GM13976 (cell line): ENCODE results near the gene UGT1A3.
A peak's percentile ranks its signal among the peaks of the same experiment; 100 is the strongest.

Experiments
- DNase-seq: peaks from one replicate; pipeline ENCODE4 v3.0.0; 2012; ENCODE audit warnings: low spot score
- CTCF ChIP-seq: IDR thresholded peaks from 2 replicates; pipeline ENCODE4 v1.5.1; 2012; ENCODE audit warnings: borderline replicate concordance, mild to moderate bottlenecking; ENCODE audit not compliant: insufficient read depth; ENCODE audit errors: extremely low read depth, missing control alignments, control extremely low read depth
- in situ Hi-C: fragments of 300-500 bp; cut with MboI; formaldehyde crosslinking; loops from one replicate; pipeline ENCODE4 v1.12.0; 2022; ENCODE audit warnings: low sequenced_read_pairs, mixed read lengths, inconsistent platforms; ENCODE audit not compliant: unreplicated experiment

Gene UGT1A3

GRCh38 chr2:233799716-233800115, 70.9 kb downstream of the UGT1A3 start:
- no peak for TF ChIP-seq CTCF
- in situ Hi-C loops: no loop called here
- no peak for DNase-seq

GRCh38 chr2:233800208-233800607, 71.4 kb downstream of the UGT1A3 start:
- TF ChIP-seq CTCF: no peak
- no peak for DNase-seq
- in situ Hi-C loops: no loop called here

- in situ Hi-C loops: no loop called here
- peak; percentile 3 for TF ChIP-seq CTCF
- peak; percentile 41 for DNase-seq
Observed at GRCh38 chr2:233801357-233802131, 72.7 kb downstream of the UGT1A3 start.

GRCh38 chr2:233802132-233802815, 73.4 kb downstream of the UGT1A3 start:
- in situ Hi-C loops: no loop called here
- TF ChIP-seq CTCF: no peak
- no peak for DNase-seq

GRCh38 chr2:233803292-233803911, 74.6 kb downstream of the UGT1A3 start:
- TF ChIP-seq CTCF: no peak
- in situ Hi-C loops: no loop called here
- no peak for DNase-seq

GRCh38 chr2:233803994-233804393, 75.2 kb downstream of the UGT1A3 start:
- in situ Hi-C loops: no loop called here
- DNase-seq: no peak
- no peak for TF ChIP-seq CTCF
